Karpas-422 (cell line): ENCODE results near the gene MDH1. TPM values are rescaled to one million over a fixed set of nuclear protein-coding genes. Genes with fewer than 3 reads are reported as not detected.
"Not testable (repeated sequence)": the region's sequence is repeated elsewhere in the genome, so short reads cannot be mapped to it uniquely, and the experiment has no call there.

Experiments used
- DNase-seq: peaks from one replicate; pipeline ENCODE4 v3.0.0-alpha.2; 2015
- H2AFZ ChIP-seq: fragments of 200-600 bp; sonication (generic); 2 replicates; pipeline ENCODE4 v1.6.1; 2014; ENCODE audit warnings: antibody characterized with exemption, low read length, mixed read lengths
- H3K27ac ChIP-seq: fragments of 200-600 bp; sonication (generic); 2 replicates; pipeline ENCODE4 v1.5.1; 2014; ENCODE audit warnings: mild to moderate bottlenecking, low read length, moderate library complexity
- H3K27me3 ChIP-seq: fragments of 200-600 bp; sonication (generic); 2 replicates; pipeline ENCODE4 v1.6.1; 2014; ENCODE audit warnings: low read length, mixed read lengths
- H3K36me3 ChIP-seq: fragments of 200-600 bp; sonication (generic); 2 replicates; pipeline ENCODE4 v1.6.1; 2014; ENCODE audit warnings: low read length, mixed read lengths; ENCODE audit not compliant: insufficient read depth
- H3K4me1 ChIP-seq: fragments of 200-600 bp; sonication (generic); 2 replicates; pipeline ENCODE4 v1.6.1; 2014; ENCODE audit warnings: mild to moderate bottlenecking, low read length, mixed read lengths
- H3K4me2 ChIP-seq: fragments of 200-600 bp; sonication (generic); 2 replicates; pipeline ENCODE4 v1.6.1; 2014; ENCODE audit warnings: low read length, low read depth, mild to moderate bottlenecking; ENCODE audit not compliant: poor library complexity, severe bottlenecking
- H3K4me3 ChIP-seq: fragments of 200-600 bp; sonication (generic); 2 replicates; pipeline ENCODE4 v1.5.1; 2014; ENCODE audit warnings: mild to moderate bottlenecking, antibody characterized with exemption, low read length, mixed read lengths
- H3K79me2 ChIP-seq: fragments of 200-600 bp; sonication (generic); 2 replicates; pipeline ENCODE4 v1.6.1; 2014; ENCODE audit warnings: mild to moderate bottlenecking, low read length, mixed read lengths
- H3K9ac ChIP-seq: fragments of 200-600 bp; sonication (generic); 2 replicates; pipeline ENCODE4 v1.6.0; 2014; ENCODE audit warnings: low read length
- H3K9me2 ChIP-seq: fragments of 200-600 bp; sonication (generic), shearing (Covaris generic); replicated peaks from 2 replicates; pipeline ENCODE4 v1.6.0; 2014; ENCODE audit warnings: mild to moderate bottlenecking, low read length, moderate library complexity; ENCODE audit not compliant: insufficient read depth
- H3K9me3 ChIP-seq: fragments of 300-700, 200-600 bp; sonication (generic); 2 replicates; pipeline ENCODE4 v1.6.1; 2014; ENCODE audit warnings: low read length, mixed read lengths
- H4K20me1 ChIP-seq: fragments of 200-600 bp; sonication (generic); 2 replicates; pipeline ENCODE4 v1.6.1; 2014; ENCODE audit warnings: mild to moderate bottlenecking, antibody characterized with exemption, low read length, low read depth; ENCODE audit not compliant: insufficient read depth
- total RNA-seq: library from RNA; depleted of rRNA; stranded (reverse); fragments of >200 nt; shearing (Covaris generic); gene quantifications from 2 replicates; pipeline ENCODE4 v1.2.3, GENCODE V29; 2014; ENCODE audit warnings: low replicate concordance; rRNA removed

The MDH1 gene
- total RNA-seq = 141 and 208 TPM in 2 replicates

GRCh38 chr2:63588385-63589147 is at the start of gene MDH1, which contains the start of gene WDPCP:
TSS of gene MDH1 (plus strand) at chr2:63588963. CDS start at chr2:63589044, 81 bp downstream.
TSS of gene WDPCP (minus strand) at chr2:63588477. CDS start at chr2:63588271, 206 bp downstream.
- Histone ChIP-seq H3K4me1 (peaks cover 41% of the 10 kb centered on the region), H3K36me3 (peaks cover 4% of the 10 kb centered on the region), H3K27ac (peak within 1 kb of the TSS; percentile 89), H2AFZ (peak within 1 kb of the TSS; percentile 84), H3K4me2 (peak within 1 kb of the TSS; percentile 92), H3K4me3 (peak within 1 kb of the TSS; percentile 85), H3K79me2 (peaks cover 49% of the 10 kb centered on the region), H3K9ac (peak within 1 kb of the TSS; percentile 86), H4K20me1 (peaks cover 35% of the 10 kb centered on the region), H3K9me3 (no peaks in the 10 kb centered on the region), H3K27me3 (no peaks in the 10 kb centered on the region), H3K9me2 (no peaks in the 10 kb centered on the region)
- peak; percentile 100 for DNase-seq

GRCh38 chr2:63539416-63540162 is 49.2 kb upstream of the MDH1 start:
- Histone ChIP-seq H3K4me2 (no peak overlapping the region), H3K4me3 (no peak overlapping the region), H3K36me3 (no peaks in the 10 kb centered on the region), H3K9me3 (no peaks in the 10 kb centered on the region), H3K4me1 (no peaks in the 10 kb centered on the region), H3K9me2 (no peaks in the 10 kb centered on the region), H4K20me1 (0 out of 2 replicates have a peak, but pooled peaks cover 7% of the 10 kb centered on the region), H2AFZ (no peak overlapping the region), H3K27me3 (no peaks in the 10 kb centered on the region), H3K27ac (no peak overlapping the region), H3K79me2 (no peaks in the 10 kb centered on the region), H3K9ac (no peak overlapping the region)
- no peak for DNase-seq

GRCh38 chr2:63544017-63544627 is 44.6 kb upstream of the MDH1 start:
- no peak overlapping the region for H3K4me2 ChIP-seq
- H3K36me3 ChIP-seq = no peaks in the 10 kb centered on the region
- peak; percentile 66 for DNase-seq
- no peak overlapping the region for H3K9ac ChIP-seq
- H3K4me3 ChIP-seq = no peak overlapping the region
- no peaks in the 10 kb centered on the region for H3K9me3 ChIP-seq
- no peak overlapping the region for H2AFZ ChIP-seq
- H3K4me1 ChIP-seq = no peaks in the 10 kb centered on the region
- no peaks in the 10 kb centered on the region for H3K9me2 ChIP-seq
- no peaks in the 10 kb centered on the region for H3K27me3 ChIP-seq
- H4K20me1 ChIP-seq = peaks cover 12% of the 10 kb centered on the region; the same call in 1 of the 2 replicates
- H3K79me2 ChIP-seq = no peaks in the 10 kb centered on the region
- H3K27ac ChIP-seq = no peak overlapping the region

DNA sequence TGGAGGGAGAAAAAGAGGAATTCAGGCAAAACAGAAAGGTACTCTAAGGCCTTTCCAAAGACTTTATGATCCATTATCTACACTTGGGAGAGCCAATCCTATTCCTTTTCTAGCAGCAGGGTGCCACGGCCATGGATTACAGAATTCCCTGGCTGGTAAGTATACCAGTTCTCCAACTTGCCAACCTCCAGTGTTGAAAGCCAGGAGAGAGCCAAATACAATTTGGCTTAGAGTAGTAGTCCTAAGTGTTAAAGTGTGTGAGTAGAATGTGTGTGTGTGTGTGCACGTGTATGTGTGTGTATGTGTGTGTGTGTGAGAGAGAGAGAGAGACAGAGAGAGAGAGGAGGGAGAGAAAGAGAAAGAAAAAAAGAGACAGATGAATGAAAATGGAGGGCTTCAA is 43.7 kb upstream of the MDH1 start:
- Histone ChIP-seq H2AFZ (no peak overlapping the region), H3K9me3 (no peaks in the 10 kb centered on the region), H3K79me2 (no peaks in the 10 kb centered on the region), H3K36me3 (no peaks in the 10 kb centered on the region), H4K20me1 (peaks cover 12% of the 10 kb centered on the region; the same call in 1 of the 2 replicates), H3K4me3 (no peak overlapping the region), H3K9ac (no peak overlapping the region), H3K4me2 (no peak overlapping the region), H3K27ac (no peak overlapping the region), H3K27me3 (no peaks in the 10 kb centered on the region), H3K9me2 (no peaks in the 10 kb centered on the region), H3K4me1 (no peaks in the 10 kb centered on the region)
- DNase-seq = no peak

DNA sequence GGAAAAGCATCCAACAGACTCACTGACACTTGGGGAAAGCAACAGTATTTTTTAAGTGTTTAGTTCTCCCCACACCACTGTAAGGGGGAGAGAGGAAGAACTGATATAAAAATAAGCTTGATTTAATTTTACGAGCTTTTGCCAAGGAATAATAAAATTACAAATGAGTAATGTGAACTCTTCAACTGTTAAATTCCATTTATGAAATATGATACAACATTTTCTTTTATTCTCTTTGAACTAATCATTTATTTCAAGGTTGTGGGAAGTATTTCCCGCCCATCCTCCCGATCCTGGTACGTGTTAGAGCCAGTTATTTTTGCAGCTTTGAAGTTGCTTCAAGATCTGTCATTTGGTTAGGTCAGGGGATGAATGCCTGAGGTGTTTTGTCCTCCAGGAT is 35.7 kb upstream of the MDH1 start:
- Histone ChIP-seq H2AFZ (no peak overlapping the region), H3K36me3 (no peaks in the 10 kb centered on the region), H3K27ac (no peak overlapping the region), H3K9me2 (no peaks in the 10 kb centered on the region), H3K9me3 (no peaks in the 10 kb centered on the region), H4K20me1 (no peaks in the 10 kb centered on the region), H3K79me2 (no peaks in the 10 kb centered on the region), H3K4me3 (no peak overlapping the region), H3K4me2 (no peak overlapping the region), H3K4me1 (no peaks in the 10 kb centered on the region), H3K9ac (no peak overlapping the region), H3K27me3 (no peaks in the 10 kb centered on the region)
- DNase-seq = no peak

DNA sequence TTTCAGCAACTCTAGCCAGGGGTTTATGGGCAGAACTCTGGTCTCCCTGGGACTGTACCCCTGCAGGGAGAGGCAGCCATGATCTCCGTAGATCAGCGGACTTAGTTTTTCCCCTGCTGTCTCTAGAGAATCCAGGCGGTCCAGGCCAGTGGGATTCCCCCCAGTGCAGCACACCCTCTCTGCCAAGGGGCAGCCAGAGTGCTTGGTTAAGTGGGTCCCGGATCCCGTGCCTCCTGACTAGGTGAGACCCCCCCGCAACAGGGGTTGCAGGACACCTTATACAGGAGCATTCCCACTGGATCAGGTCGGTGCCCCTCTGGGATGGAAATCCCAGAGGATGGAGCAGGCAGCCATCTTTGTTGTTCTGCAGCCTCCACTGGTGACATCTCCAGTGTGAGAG is 33.5 kb upstream of the MDH1 start:
- H3K9ac ChIP-seq = no peak overlapping the region
- H3K4me3 ChIP-seq = no peak overlapping the region
- no peak for DNase-seq
- no peaks in the 10 kb centered on the region for H3K36me3 ChIP-seq
- no peaks in the 10 kb centered on the region for H3K27me3 ChIP-seq
- H4K20me1 ChIP-seq = no peaks in the 10 kb centered on the region
- H2AFZ ChIP-seq = no peak overlapping the region
- H3K9me2 ChIP-seq = no peaks in the 10 kb centered on the region
- H3K4me1 ChIP-seq = no peaks in the 10 kb centered on the region
- no peaks in the 10 kb centered on the region for H3K9me3 ChIP-seq
- no peaks in the 10 kb centered on the region for H3K79me2 ChIP-seq
- H3K4me2 ChIP-seq = no peak overlapping the region
- no peak overlapping the region for H3K27ac ChIP-seq

GRCh38 chr2:63555931-63556330 is 32.8 kb upstream of the MDH1 start:
- Histone ChIP-seq H2AFZ (no peak overlapping the region), H3K4me1 (no peaks in the 10 kb centered on the region), H3K9me3 (no peaks in the 10 kb centered on the region), H3K9ac (no peak overlapping the region), H3K27me3 (no peaks in the 10 kb centered on the region), H3K4me2 (no peak overlapping the region), H3K27ac (no peak overlapping the region), H3K79me2 (no peaks in the 10 kb centered on the region), H3K4me3 (no peak overlapping the region), H3K9me2 (no peaks in the 10 kb centered on the region), H3K36me3 (no peaks in the 10 kb centered on the region), H4K20me1 (no peaks in the 10 kb centered on the region)
- no peak for DNase-seq

DNA sequence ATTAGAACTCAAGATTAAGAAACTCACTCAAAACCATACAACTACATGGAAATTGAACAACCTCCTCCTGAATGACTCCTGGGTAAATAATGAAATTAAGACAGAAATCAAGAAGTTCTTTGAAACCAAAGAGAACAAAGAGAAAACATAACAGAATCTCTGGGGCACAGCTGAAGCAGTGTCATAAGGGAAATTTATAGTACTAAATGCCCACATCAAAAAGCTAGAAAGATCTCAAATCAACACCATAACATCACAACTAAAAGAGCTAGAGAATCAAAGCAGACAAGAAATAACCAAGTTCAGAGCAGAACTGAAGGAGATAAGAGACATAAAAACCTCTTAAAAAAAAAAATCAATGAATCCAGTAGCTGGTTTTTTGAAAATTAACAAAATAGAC is 30.9 kb upstream of the MDH1 start:
- H3K4me1 ChIP-seq, H3K27ac ChIP-seq, H3K79me2 ChIP-seq, DNase-seq, H2AFZ ChIP-seq, H3K9ac ChIP-seq, H4K20me1 ChIP-seq, H3K36me3 ChIP-seq, H3K9me2 ChIP-seq, H3K9me3 ChIP-seq, H3K4me2 ChIP-seq, H3K27me3 ChIP-seq, H3K4me3 ChIP-seq: not testable (repeated sequence)
